Raji (cell line): Measurements from ENCODE around the gene EZH1.

ENCODE experiments used
- POLR2A ChIP-seq: IDR thresholded peaks from 2 replicates; pipeline ENCODE4 v1.6.1; 2011; ENCODE audit warnings: low read depth, low read length, control low read depth; ENCODE audit not compliant: insufficient read depth

Gene EZH1

GRCh38 chr17:42748908-42749798 lies 4.3 kb upstream of the EZH1 start:
- no peak for TF ChIP-seq POLR2A

GRCh38 chr17:42748202-42748907 lies 3.5 kb upstream of the EZH1 start:
- TF ChIP-seq POLR2A: no peak

DNA sequence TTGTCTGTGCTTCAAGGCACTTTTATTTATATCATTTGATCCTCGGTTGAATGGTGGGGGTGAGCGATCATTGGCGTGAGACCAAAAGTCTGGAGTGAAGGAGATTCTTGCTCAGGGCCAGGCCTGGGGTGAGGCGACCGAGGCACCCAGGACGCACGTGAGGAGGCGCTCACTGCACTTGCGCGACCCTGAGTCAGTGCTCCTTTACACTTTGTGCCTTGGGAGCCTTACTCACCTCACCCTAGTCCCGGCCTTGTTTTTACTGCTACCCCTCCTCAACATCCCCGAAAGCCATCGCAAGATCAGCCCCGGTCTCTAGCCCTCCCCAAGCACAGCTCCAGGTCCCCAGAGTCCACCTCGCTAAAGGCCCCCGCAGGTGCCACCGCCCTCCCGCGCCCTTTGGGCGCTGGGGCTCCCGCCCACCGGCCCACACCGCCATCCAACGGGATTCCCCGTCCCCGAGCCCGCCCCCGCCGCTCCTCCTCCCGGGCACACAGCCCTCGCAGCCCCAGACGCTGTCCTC lies 496 bp downstream of the EZH1 start:
- TF ChIP-seq POLR2A: peak; percentile 57; the same call in 1 of the 2 replicates

DNA sequence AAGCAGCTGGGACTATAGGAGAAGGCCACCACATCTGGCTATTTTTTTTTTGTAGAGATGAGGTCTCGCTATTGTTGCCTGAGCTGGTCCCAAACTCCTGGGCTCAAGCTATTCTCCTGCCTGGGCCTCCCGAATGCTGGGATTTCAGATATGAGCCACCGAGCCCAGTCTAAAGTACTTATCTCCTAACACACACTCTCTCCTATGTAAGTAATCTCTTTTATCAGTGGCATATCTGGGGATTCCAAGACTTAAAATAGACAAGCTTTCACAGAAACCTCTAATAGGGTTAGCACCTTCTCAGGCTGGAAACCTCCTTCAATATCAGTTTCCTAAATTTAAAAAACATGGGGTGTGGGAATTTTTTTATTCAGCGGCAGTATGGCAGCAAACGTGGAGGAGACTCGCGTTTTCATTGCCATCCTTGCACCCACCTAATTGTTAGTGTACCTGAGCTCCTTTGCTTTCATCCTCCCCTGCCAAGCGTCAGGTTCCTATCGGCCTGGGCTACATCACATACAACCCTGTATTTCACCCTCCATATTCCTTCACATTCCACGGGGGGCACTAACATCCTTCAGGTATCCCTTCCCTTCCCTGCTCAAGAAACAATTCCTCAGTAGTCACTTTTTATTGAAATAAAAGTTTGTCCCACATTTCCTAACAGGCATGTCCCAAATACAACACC lies 1.1 kb downstream of the EZH1 start:
- no peak for TF ChIP-seq POLR2A

GRCh38 chr17:42740699-42741098 lies 4.1 kb downstream of the EZH1 start:
- no peak for TF ChIP-seq POLR2A

DNA sequence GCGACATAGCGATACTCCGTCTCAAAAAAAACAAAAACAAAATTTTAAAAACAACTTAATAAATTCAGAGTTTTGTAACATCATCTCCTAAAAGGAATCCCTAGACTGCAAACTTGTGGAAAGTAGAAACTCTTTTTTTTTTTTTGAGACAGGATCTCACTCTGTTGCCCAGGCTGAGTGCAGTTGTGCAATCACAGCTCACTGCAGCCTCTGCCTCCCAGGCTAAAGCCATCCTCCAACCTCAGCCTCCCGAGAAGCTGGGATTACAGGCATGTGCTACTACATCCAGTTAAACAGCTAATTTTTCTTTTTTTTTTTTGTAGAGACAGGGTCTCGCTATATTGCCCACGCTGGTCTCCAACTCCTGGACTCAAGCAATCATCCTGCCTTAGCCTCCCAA lies 19.7 kb downstream of the EZH1 start:
- TF ChIP-seq POLR2A: no peak

GRCh38 chr17:42723636-42724035 lies 21.2 kb downstream of the EZH1 start:
- TF ChIP-seq POLR2A: no peak

- no peak for TF ChIP-seq POLR2A
These were observed 23.8 kb downstream of the EZH1 start for GRCh38 chr17:42720996-42721583.

DNA sequence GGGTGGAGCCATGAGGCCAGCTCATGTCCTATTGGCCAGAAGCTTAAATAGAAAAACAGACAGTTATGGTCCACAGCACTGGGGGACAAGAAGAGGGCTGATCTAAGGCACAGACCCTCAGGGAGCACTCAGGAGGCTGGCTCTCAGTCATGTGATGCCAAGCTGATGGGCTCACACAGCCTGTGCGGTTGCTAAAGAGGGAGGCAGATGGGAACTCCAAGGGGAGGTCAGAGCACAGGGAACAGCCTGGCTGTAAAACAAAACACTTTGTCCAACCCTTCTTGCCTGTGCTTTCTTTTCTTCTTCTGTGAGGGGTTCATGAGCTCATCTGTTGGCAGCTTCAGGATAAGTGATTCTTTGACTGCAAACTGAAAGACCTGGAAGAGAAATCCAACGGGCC lies 35.3 kb downstream of the EZH1 start:
- no peak for TF ChIP-seq POLR2A

DNA sequence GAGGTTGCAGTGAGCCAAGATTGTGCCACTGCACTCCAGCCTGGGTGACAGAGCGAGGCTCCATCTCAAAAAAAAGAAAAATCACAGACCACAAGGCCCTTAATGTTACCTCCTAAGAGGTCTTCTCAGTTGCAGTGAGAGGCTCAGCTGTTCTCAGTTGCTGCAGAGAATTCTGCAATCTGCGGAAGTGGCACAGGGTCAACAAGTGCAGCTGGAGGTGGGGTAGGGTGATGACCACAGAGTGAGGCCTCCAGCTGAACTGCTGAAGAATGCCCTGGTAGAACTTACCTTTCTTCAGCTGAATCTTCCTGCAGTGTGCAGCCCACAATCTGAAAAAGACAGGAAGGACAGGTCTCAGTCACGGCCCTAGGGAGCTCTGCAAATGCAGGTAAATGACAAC lies 36.3 kb downstream of the EZH1 start:
- TF ChIP-seq POLR2A: no peak

GRCh38 chr17:42706732-42707131 lies 38.1 kb downstream of the EZH1 start:
- TF ChIP-seq POLR2A: no peak

DNA sequence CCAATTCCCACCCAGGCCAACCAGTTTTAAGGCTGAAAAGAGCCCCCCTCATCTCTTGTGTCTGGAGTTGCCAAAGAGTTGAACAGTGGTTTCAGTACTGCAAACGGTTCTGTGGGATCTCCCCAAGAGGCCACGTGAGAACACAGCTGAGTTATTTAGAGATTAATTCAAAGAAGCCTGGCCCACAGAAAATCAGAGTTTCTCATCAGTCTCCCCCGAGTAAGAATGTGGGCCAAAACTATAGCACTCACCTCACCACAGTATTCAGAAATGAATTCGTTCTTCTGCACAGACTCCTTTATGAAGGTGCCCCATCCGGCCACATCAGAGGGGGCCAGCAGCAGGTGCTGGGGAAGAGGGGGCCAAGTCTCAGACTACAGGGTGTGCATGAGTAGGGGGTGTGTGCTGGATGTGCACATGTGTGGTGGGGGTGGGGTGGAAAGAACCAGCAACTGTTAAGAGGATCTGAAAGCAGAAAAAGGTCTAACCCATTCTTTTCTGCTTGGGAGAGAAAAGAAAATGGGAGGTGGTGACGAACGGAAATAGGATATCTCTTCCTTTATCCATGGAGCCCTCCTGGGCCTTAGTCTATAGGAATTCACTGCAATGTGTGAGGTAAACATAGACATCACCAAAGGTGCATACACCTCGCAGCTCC lies 39.9 kb downstream of the EZH1 start:
- TF ChIP-seq POLR2A: no peak

- no peak for TF ChIP-seq POLR2A
These were observed 40.4 kb downstream of the EZH1 start for GRCh38 chr17:42704490-42704836.

DNA sequence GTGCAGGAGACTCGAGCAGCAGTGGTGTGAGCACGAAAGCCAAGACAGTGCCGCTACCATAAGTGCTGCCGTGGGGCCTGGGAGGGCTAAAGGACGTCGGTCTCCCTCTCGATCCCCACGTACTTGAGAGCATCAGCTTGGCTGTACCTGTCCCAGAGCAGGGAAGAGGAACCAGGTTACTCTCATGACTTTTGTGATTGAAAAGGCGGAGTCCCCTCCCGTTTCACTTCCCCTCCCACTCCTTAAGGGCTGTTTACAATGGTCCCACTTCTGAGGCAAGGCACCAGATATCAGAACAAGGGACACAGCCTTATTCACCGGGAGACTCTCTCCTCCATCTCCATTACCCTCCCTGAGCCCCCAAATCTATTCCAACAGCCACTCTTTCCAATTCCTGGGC lies 42.4 kb downstream of the EZH1 start:
- no peak for TF ChIP-seq POLR2A
